Activated T-cell treated with anti-CD3 and anti-CD28 coated beads, Interleukin-2, amount 50 U/mL, for 48 hours (primary cell): ENCODE data around the gene NETO1.
A peak's percentile ranks its signal among the peaks of the same experiment; 100 is the strongest.

Experiments
- DNase-seq, 2 experiments: peaks; one replicate each; pipeline ENCODE4 v3.0.0-alpha.2; 2020

NETO1 gene

DNA sequence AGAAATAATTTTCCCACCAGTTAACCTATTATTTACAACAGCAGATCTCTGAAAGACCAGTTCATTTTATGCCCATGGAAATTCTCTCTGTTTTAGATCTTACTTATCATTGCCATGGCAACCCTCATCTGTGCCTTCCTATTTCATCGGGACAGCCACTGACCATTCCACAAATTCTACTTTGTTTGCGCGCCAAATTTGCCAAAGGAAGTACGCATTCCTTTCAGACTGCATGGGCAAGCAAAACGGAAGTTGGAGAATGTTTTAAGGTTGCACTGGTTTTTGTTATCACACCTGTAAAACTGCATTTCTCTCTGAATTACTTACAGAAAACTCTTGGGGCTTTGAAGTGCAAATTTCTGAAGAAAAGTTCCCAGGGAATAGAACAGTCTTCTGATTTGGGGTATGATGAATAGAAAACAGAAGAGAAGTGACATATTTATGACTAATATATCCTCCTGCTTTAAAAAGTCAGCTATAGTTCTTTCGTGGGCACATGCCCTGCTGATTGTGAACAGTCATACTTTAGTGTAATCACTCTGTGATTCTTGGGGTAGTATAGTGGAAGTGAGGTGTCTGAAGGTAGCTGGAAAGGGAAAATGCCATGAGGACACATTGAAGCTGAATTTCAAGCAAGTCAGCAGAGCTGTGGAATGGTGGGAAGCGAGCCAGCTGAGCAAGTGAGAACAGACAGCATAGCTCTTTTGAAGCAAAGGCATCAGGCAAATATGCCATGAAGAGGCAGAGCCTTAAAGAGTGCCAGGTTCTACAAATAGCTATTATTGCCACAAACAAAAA, 20.9 kb downstream of the NETO1 start:
- DNase-seq, result no peak

- DNase-seq, result no peak
Measured at GRCh38 chr18:72843743-72844142, 24.0 kb downstream of the NETO1 start.

DNA sequence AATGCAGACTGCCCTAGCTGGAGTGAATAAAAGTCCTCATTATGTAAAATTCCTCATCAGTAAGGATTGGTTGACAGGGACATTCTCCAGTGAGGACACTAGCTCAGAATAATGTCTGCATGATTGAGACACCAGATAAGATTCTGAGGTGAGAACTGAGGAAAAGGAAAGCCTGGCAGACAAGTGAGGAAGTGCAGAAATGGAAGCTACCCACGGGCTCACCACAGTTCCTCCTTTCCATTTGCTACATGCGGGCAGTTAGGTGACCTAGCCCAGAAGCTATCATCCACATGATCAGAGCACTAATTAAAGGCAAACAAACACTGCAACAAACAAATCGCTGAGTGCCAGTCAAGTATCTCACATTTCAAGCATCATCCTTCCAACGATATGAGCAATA, 27.7 kb downstream of the NETO1 start:
- no peak for DNase-seq

DNA sequence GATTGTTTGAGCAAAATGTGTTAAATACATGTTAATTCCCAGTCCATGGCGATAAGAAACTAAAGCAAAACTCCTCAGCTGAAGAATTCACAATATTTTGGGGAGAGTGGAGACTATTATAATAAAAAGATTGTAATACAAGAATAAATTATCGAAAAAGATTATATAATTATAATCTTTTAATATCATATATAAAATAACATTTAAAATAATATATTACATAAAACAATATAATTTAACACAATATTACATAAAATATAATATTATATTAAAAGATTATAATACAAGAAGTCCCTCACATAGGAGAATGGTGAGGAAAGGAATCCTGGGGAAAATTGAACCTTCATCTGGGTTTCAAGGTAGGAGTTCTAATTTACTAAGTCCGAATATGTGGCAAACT, 33.1 kb downstream of the NETO1 start:
- no peak for DNase-seq

- no peak for DNase-seq
Measured at GRCh38 chr18:72833471-72833870, 34.3 kb downstream of the NETO1 start.

GRCh38 chr18:72830109-72830508, 37.7 kb downstream of the NETO1 start:
- peak in 1 of 2 experiments; percentile 20 for DNase-seq

DNA sequence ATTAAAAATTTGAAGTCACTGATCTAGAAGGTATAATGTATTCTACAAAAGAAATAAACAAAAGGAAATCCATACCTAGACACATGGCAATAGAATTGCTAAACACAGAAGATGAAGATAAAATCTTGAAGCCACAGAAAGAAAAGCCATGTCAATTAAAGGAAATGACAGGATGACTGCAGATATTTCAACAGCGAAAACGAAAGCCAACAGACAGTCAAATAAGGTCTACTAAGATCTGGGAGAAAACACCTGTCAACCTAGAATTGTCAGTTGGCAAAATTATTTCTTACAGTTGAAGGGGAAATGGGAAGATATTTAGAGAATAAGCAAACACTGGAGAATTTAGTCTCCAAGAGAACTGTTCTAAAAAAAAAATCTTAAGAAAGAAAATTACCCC, 39.2 kb downstream of the NETO1 start:
- DNase-seq, result no peak

- DNase-seq, result no peak
Measured at GRCh38 chr18:72826736-72827135, 41.1 kb downstream of the NETO1 start.

- DNase-seq, result no peak
Measured at GRCh38 chr18:72823345-72823744, 44.4 kb downstream of the NETO1 start.

DNA sequence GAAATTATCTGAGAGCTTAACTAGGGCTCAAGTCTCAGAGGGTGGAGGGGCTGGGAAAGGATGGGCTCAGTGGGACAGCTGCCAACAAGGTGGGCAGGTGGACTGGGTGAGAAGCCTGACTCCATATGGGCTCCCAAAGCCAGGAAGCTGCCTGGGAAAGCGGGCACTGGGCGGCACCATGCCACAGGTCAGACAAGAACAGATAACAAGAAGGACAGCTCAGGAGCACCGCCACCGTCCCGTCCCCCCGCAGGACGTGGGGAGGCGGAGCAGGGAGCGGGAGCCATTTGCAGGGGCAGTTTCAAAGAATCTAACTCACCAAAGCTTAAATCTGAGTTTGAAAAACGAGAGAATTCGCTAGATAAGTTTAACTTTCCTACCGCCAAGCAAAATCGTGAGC, 45.6 kb downstream of the NETO1 start:
- no peak for DNase-seq

- no peak for DNase-seq
Measured at GRCh38 chr18:72820571-72820970, 47.2 kb downstream of the NETO1 start.

- DNase-seq, result no peak
Measured at GRCh38 chr18:72819050-72819449, 48.7 kb downstream of the NETO1 start.

GRCh38 chr18:72811047-72811446, 56.7 kb downstream of the NETO1 start:
- no peak for DNase-seq

GRCh38 chr18:72808680-72809079, 59.1 kb downstream of the NETO1 start:
- no peak for DNase-seq

DNA sequence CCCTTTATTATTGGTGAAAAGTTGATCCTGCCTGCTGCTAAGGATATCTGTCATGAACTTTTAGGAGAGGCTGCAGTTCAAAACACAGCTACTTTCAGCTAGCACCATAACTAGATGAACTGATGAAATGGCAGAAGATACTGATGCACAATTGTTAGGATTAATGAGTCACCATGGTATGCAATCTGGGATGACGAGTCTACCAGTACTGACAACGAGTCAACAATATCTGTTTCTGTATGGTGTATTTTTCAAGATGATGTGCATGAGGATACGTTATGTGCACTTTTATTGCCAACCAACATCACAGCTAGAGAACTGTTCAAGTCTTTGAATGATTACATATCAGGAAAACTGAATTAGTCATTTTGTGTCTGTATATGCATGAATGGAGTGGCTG, 68.7 kb downstream of the NETO1 start:
- no peak for DNase-seq

DNA sequence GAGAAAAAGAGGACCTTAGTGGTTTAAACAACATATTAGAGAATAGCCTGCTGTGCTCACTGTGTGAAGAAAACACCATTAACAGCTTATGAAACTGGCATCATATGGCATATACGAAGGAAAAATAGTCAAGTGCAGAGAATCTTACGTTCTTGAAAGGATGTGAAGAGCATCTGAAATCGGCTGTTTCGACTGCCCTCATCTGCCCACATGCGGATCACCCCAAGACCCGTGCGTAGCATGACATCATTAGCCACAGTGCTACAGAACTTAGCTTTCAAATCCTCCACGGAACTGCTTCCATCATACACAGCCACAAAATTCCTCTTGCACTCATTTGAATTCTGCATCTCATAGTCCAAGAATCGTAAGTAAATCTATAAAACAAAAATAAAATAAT, 84.3 kb downstream of the NETO1 start:
- DNase-seq, result no peak

DNA sequence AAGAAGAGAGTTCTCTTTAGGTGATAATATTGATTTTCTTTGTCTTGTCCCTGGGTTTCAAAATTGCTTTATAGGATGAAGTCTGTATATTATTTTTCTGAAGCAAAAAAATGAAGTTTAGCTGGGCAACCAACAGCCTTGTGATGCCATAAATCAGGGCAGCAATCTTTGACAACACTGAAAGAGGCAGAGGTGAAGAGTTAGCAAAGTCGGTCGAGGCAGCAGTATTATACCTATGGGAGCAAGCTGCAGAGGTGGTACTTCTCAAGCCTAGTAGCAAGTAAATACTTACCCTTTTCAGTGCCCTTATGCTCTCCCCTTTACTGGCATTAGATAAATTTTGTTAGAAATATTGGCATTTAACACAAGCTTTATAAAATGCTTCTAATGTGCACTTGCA, 92.9 kb downstream of the NETO1 start:
- no peak for DNase-seq

DNA sequence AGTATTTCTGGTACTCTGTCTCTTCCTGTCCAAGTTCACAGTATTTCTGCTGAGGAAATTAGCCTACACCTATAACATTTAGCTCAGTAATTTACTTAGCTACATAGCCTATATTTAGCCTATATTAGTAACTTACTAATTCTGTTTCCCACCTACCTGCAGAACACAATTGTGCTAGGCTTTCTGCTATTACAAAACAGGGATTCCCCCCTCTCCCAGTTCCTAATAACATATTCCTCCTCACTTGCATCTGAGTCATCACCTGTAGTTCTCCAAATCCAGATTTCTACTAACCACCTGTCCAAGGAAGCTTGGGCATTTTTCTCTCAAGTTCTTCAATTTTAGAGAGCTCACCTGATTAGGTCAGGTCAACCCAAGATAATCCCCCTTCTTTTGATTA, 94.9 kb downstream of the NETO1 start:
- no peak for DNase-seq

DNA sequence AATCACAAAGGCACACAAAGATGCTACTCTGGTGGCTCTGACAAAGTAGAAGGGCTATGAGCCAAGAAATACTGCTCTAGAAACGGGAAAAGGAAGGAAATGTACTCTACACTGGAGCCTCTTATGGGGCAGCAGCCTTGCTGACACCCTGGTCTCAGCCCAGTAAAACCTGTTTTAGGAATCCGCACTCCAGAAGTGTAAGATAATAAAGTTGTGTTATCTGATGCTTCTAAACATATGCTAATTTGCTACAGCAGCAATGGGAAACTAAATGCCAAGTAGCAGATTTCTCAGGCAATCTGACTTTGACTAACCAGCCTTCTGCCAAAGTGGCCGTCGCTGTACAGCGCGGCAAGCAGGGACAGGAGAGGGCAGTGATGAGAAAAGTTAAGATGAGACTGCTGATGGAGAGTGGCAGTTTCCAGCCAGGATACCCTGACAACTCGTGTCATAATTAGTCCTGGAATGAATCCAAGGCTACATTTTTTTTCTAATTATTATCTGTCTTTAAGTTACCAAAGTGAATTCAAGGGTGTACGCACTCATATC, 99.0 kb downstream of the NETO1 start:
- DNase-seq, result no peak

- DNase-seq, result no peak
Measured at GRCh38 chr18:72762515-72763122, 105.2 kb downstream of the NETO1 start.

DNA sequence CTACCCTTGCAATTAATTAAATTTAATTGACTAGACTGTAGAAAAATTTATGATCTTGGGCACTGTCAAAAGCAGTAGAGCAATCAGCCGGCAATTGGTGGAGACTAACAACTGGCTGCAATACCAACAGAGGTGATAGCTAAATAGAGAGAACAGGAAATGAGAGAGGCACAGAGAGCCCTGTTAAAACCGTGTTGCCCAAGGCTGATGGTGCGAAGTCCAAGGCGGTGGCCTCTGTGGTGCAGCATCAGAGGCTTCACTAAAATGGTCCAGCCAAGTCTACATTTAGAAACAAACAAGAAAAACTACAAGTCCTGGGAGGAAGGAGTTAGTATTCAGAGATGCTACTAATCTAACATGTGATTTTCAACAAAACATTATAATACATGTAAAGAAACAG, 115.6 kb downstream of the NETO1 start:
- no peak for DNase-seq

- DNase-seq, result no peak
Measured at GRCh38 chr18:72742002-72742401, 125.8 kb downstream of the NETO1 start.

GRCh38 chr18:72738136-72738535, 129.7 kb downstream of the NETO1 start:
- DNase-seq, result no peak

DNA sequence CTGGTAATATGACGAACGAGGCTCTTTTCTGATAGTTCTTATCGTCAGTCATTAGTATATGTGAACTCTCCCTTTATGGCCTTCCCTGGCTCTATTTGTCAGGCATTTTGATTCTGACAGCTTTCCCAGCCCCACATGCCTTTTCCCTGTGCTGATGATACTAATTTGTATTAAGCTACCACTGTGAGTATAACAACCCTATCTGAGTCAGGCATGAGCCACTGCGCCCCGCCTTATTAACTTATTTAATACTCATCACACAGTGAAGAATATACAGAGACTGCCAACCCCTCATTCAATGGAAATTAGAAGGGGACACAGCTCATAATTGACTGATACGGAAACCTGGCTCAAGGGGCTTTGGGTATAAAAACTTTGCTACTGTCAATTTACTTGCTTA, 140.0 kb downstream of the NETO1 start:
- no peak for DNase-seq
